Measurements from ENCODE around the gene METTL6. TPM values are rescaled to one million over a fixed set of nuclear protein-coding genes. Genes with fewer than 3 reads are reported as not detected.

The METTL6 gene
- total and polyA plus RNA-seq, 2 of the 4 experiments (the other 2 are of a cell fraction): 15.4 to 21.5 TPM

- Histone ChIP-seq H3K4me1 (ENCODE audit: control insufficient read depth, insufficient read depth, low read length) (no peaks in the 10 kb centered on the region), H3K9ac (ENCODE audit: low read depth, low read length) (no peak overlapping the region), H3K23ac (ENCODE audit: low read depth, low read length) (no peak overlapping the region), H2AFZ (replicated peaks; ENCODE audit: low read length, poor library complexity) (no peak overlapping the region), H3K4me3 (ENCODE audit: insufficient read depth, low read depth, low read length) (no peak overlapping the region), H2AK5ac (ENCODE audit: low read depth, low read length) (no peak overlapping the region), H2BK5ac (ENCODE audit: low read depth, low read length, poor library complexity, severe bottlenecking) (no peak overlapping the region), H4K5ac (ENCODE audit: low read depth, low read length) (no peak overlapping the region), H3K79me1 (ENCODE audit: low read depth in 1 of 2, low read length in 2 of 2) (no peaks in the 10 kb centered on the region), H3K27me3 (ENCODE audit: control insufficient read depth, insufficient read depth, low read length) (no peaks in the 10 kb centered on the region; the same call in 1 of the 2 replicates), H4K91ac (ENCODE audit: insufficient read depth, low read depth, low read length) (no peak overlapping the region), H3K9me3 (ENCODE audit: control insufficient read depth, insufficient read depth, low read length) (no peaks in the 10 kb centered on the region), H3K9me1 (ENCODE audit: insufficient read depth, low read length) (no peaks in the 10 kb centered on the region), H2BK15ac (ENCODE audit: low read depth, low read length) (no peak overlapping the region), H3K36me3 (ENCODE audit: control insufficient read depth, insufficient read depth, low read length) (no peaks in the 10 kb centered on the region), H3K14ac (replicated peaks; ENCODE audit: low read depth, low read length) (no peak overlapping the region), H3K4ac (ENCODE audit: low read depth, low read length) (no peak overlapping the region), H2AK9ac (replicated peaks; ENCODE audit: low read depth, low read length, poor library complexity) (no peak overlapping the region), H2BK120ac (ENCODE audit: low read depth, low read length) (no peak overlapping the region), H2BK20ac (ENCODE audit: low read depth, low read length) (no peak overlapping the region), H3K18ac (ENCODE audit: low read depth, low read length) (no peak overlapping the region), H4K20me1 (ENCODE audit: insufficient read depth, low read length) (no peaks in the 10 kb centered on the region), H3K4me2 (ENCODE audit: low read depth, low read length) (no peak overlapping the region), H4K8ac (ENCODE audit: low read depth in 2 of 2, low read length in 2 of 2) (no peak overlapping the region), H3K27ac (ENCODE audit: insufficient read depth, low read length) (no peak overlapping the region), H3K56ac (ENCODE audit: extremely low read depth, insufficient read depth, low read length) (no peak overlapping the region)
- BruUV-seq (replicated peaks): no TSS peak
- ATAC-seq (ENCODE audit: low read depth) (no peak), DNase-seq (no peak)
- ChIA-PET CTCF (no interaction called here), POLR2A (ENCODE audit: unreplicated experiment) (no interaction called here)
- TF ChIP-seq MXI1 (IDR thresholded peaks at IDR 0.05; ENCODE audit: borderline replicate concordance, low read depth, low read length) (no peak), FOS (IDR thresholded peaks at IDR 0.05; ENCODE audit: low read depth, low read length) (no peak), NFE2L2 (IDR thresholded peaks at IDR 0.05; ENCODE audit: low read depth, low read length) (no peak), USF2 (IDR thresholded peaks at IDR 0.05; ENCODE audit: low read depth, low read length) (no peak), CHD1 (IDR thresholded peaks at IDR 0.05; ENCODE audit: low read depth, low read length) (no peak), BHLHE40 (IDR thresholded peaks at IDR 0.05; ENCODE audit: low read depth, low read length) (no peak), MAFK (IDR thresholded peaks at IDR 0.05; ENCODE audit: low read depth, low read length) (no peak), CEBPB (IDR thresholded peaks at IDR 0.05; ENCODE audit: low read depth, low read length) (no peak), RCOR1 (IDR thresholded peaks at IDR 0.05; ENCODE audit: insufficient replicate concordance, low read length) (no peak), POLR2A (IDR thresholded peaks at IDR 0.05; ENCODE audit: low read depth, low read length) (no peak), MAZ (IDR thresholded peaks at IDR 0.05; ENCODE audit: borderline replicate concordance, low read depth, low read length) (no peak), RAD21 (IDR thresholded peaks at IDR 0.05; ENCODE audit: low read length) (no peak)
- dilution Hi-C loops (cut with HindIII; ENCODE audit: low sequenced_read_pairs, unreplicated experiment): no loop called here
- no CpG with 5 or more reads among the region's 5 CpGs for WGBS, 2 experiments (ENCODE audit: extremely low coverage in 2 of 2, insufficient read length in 1 of 2)
- in situ Hi-C loops (cut with MboI; ENCODE audit: low sequenced_read_pairs): no loop called here
- intact Hi-C loops (cut with micrococcal nuclease): no loop called here
These were observed 47.8 kb upstream of the METTL6 start for GRCh38 chr3:15475161-15475560.
